MM.1S (cell line): ENCODE measurements around the gene FOXL3.
"Not testable (repeated sequence)": the region's sequence is repeated elsewhere in the genome, so short reads cannot be mapped to it uniquely, and the experiment has no call there.

Source experiments
- DNase-seq: peaks from one replicate; pipeline ENCODE4 v3.0.0-alpha.2; 2015
- H2AFZ ChIP-seq: fragments of 300-600 bp; sonication (generic); 2 replicates; pipeline ENCODE4 v1.6.0; 2016; ENCODE audit warnings: antibody characterized with exemption, low read length
- H3F3A ChIP-seq: fragments of 300-600 bp; sonication (generic); 2 replicates; pipeline ENCODE4 v1.6.1; 2016; ENCODE audit warnings: mild to moderate bottlenecking, antibody characterized with exemption, low read length, moderate library complexity, mixed read lengths; ENCODE audit not compliant: insufficient read depth
- H3K27ac ChIP-seq: fragments of 300-600 bp; sonication (generic); 2 replicates; pipeline ENCODE4 v1.5.1; 2016; ENCODE audit warnings: mild to moderate bottlenecking, low read length
- H3K27me3 ChIP-seq: fragments of 300-600 bp; sonication (generic); replicated peaks from 2 replicates; pipeline ENCODE4 v1.6.0; 2016; ENCODE audit warnings: low read length; ENCODE audit not compliant: insufficient read depth
- H3K36me3 ChIP-seq: fragments of 300-600 bp; sonication (generic); replicated peaks from 2 replicates; pipeline ENCODE4 v1.6.1; 2016; ENCODE audit warnings: mild to moderate bottlenecking, low read length, mixed read lengths; ENCODE audit not compliant: insufficient read depth
- H3K4me1 ChIP-seq: fragments of 300-600 bp; sonication (generic); 2 replicates; pipeline ENCODE4 v1.6.1; 2016; ENCODE audit warnings: low read length, mixed read lengths
- H3K4me2 ChIP-seq: fragments of 300-600 bp; sonication (generic); 2 replicates; pipeline ENCODE4 v1.6.0; 2016; ENCODE audit warnings: low read depth, low read length
- H3K4me3 ChIP-seq: fragments of 300-600 bp; sonication (generic); 2 replicates; pipeline ENCODE4 v1.5.1; 2016; ENCODE audit warnings: low read length, mixed read lengths
- H3K79me2 ChIP-seq: fragments of 300-600 bp; sonication (generic); 2 replicates; pipeline ENCODE4 v1.6.1; 2016; ENCODE audit warnings: mixed run types, low read length, mixed read lengths
- H3K9ac ChIP-seq: fragments of 300-600 bp; sonication (generic); 2 replicates; pipeline ENCODE4 v1.6.1; 2016; ENCODE audit warnings: low read length, mixed read lengths
- H3K9me2 ChIP-seq: fragments of 300-600 bp; sonication (generic); replicated peaks from 2 replicates; pipeline ENCODE4 v1.6.1; 2016; ENCODE audit warnings: mild to moderate bottlenecking, low read length, mixed read lengths; ENCODE audit not compliant: insufficient read depth
- H3K9me3 ChIP-seq: fragments of 300-600 bp; sonication (generic); replicated peaks from 2 replicates; pipeline ENCODE4 v1.6.1; 2016; ENCODE audit warnings: mild to moderate bottlenecking, low read length, mixed read lengths; ENCODE audit not compliant: insufficient read depth
- H4K20me1 ChIP-seq: fragments of 300-600 bp; sonication (generic); 2 replicates; pipeline ENCODE4 v1.6.1; 2016; ENCODE audit warnings: mild to moderate bottlenecking, low read length, moderate library complexity, mixed read lengths; ENCODE audit not compliant: insufficient read depth
- EZH2 ChIP-seq: fragments of 300-600 bp; sonication (generic); optimal IDR thresholded peaks from 2 replicates; pipeline ENCODE3; 2017; ENCODE audit warnings: low read depth, mild to moderate bottlenecking, antibody characterized with exemption, low read length, mixed read lengths
- EZH2phosphoT487 ChIP-seq: fragments of 300-600 bp; sonication (generic); IDR thresholded peaks from 2 replicates; pipeline ENCODE4 v1.6.1; 2018; ENCODE audit warnings: antibody characterized with exemption, low read length
- TF ChIP-seq, protein P1 (sequence below): fragments of 300-600 bp; sonication (generic); IDR thresholded peaks from 2 replicates; pipeline ENCODE4 v1.5.1; 2016; ENCODE audit warnings: antibody characterized with exemption, low read length, mixed read lengths

FOXL3 gene

DNA sequence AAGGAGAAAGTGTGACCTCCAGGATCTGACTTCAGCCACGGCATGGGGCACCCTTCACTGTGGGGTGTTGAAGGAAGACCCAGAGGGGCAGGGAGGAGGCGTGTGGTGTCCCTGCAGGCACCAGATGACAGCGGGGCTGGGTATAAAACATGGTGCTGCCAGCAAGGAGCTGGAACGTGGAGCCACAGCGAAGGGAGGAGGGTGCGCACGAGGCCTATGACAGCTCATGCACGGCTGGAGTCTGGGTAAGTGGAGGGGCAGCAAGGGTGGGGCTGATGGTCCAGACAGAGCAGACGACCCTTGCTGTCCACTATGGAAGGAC, 27.8 kb upstream of the FOXL3 start:
- Histone ChIP-seq H3K36me3 (no peaks in the 10 kb centered on the region), H3K27ac (no peak overlapping the region), H3K79me2 (no peaks in the 10 kb centered on the region), H3K9ac (no peak overlapping the region), H2AFZ (no peak overlapping the region), H4K20me1 (no peaks in the 10 kb centered on the region), H3F3A (no peaks in the 10 kb centered on the region), H3K9me3 (no peaks in the 10 kb centered on the region), H3K4me3 (no peak overlapping the region), H3K4me2 (no peak overlapping the region), H3K27me3 (no peaks in the 10 kb centered on the region), H3K9me2 (no peaks in the 10 kb centered on the region), H3K4me1 (no peaks in the 10 kb centered on the region)
- TF ChIP-seq, protein P1, sequence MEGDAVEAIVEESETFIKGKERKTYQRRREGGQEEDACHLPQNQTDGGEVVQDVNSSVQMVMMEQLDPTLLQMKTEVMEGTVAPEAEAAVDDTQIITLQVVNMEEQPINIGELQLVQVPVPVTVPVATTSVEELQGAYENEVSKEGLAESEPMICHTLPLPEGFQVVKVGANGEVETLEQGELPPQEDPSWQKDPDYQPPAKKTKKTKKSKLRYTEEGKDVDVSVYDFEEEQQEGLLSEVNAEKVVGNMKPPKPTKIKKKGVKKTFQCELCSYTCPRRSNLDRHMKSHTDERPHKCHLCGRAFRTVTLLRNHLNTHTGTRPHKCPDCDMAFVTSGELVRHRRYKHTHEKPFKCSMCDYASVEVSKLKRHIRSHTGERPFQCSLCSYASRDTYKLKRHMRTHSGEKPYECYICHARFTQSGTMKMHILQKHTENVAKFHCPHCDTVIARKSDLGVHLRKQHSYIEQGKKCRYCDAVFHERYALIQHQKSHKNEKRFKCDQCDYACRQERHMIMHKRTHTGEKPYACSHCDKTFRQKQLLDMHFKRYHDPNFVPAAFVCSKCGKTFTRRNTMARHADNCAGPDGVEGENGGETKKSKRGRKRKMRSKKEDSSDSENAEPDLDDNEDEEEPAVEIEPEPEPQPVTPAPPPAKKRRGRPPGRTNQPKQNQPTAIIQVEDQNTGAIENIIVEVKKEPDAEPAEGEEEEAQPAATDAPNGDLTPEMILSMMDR: no peak
- TF ChIP-seq EZH2 (no peak), EZH2phosphoT487 (no peak)
- no peak for DNase-seq

DNA sequence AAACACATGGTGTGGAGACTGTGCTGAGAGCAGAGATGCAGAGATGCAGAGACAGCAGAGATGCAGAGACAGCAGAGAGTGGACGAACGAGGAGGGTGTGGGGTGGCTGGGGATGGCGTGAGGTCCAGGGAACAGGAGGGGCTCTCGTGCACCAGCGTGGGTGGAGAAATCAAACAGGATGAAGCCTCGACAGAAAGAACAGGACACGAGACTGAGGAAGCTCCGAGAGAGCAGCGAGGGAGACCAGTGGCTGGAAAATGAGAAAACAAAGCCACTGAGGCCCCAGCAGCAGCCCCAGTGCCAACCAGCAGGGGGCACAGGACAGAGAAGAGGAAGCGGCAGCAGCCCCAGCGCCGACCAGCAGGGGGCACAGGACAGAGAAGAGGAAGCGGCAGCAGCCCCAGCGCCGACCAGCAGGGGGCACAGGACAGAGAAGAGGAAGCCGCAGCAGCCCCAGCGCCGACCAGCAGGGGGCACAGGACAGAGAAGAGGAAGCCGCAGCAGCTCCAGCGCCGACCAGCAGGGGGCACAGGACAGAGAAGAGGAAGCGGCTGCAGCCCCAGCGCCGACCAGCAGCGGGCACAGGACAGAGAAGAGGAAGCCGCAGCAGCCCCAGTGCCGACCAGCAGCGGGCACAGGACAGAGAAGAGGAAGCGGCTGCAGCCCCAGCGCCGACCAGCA, 27.2 kb upstream of the FOXL3 start:
- H3K9ac ChIP-seq, H3K27ac ChIP-seq, H3K36me3 ChIP-seq, H3K4me2 ChIP-seq, H3K4me3 ChIP-seq, H3F3A ChIP-seq, H3K9me3 ChIP-seq, H2AFZ ChIP-seq, H3K27me3 ChIP-seq, H3K9me2 ChIP-seq, DNase-seq, H3K79me2 ChIP-seq, H3K4me1 ChIP-seq, H4K20me1 ChIP-seq: not testable (repeated sequence)
- TF ChIP-seq, protein P1: peak; percentile 10

DNA sequence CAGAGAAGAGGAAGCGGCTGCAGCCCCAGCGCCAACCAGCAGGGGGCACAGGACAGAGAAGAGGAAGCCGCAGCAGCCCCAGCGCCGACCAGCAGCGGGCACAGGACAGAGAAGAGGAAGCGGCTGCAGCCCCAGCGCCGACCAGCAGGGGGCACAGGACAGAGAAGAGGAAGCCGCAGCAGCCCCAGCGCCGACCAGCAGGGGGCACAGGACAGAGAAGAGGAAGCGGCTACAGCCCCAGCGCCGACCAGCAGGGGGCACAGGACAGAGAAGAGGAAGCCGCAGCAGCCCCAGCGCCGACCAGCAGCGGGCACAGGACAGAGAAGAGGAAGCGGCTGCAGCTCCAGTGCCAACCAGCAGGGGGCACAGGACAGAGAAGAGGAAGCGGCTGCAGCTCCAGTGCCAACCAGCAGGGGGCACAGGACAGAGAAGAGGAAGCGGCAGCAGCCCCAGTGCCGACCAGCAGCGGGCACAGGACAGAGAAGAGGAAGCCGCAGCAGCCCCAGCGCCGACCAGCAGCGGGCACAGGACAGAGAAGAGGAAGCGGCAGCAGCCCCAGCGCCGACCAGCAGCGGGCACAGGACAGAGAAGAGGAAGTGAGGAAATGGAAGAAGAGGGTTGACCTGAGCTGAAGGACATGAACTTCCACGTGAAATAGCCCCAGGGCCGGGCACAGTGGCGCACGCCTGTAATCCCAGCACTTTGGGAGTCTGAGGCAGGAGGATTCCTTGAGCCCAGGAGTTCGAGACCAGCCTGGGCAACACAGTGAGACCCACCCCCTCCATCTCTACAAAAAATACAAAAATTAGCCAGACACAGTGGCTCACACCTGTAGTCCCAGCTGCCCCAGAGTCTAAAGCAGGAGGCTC, 26.3 kb upstream of the FOXL3 start:
- not testable (repeated sequence) for H3K79me2 ChIP-seq, H3K4me3 ChIP-seq, H3K9ac ChIP-seq, H3K4me1 ChIP-seq, H2AFZ ChIP-seq, H4K20me1 ChIP-seq, H3K27me3 ChIP-seq, H3K36me3 ChIP-seq, H3K27ac ChIP-seq, H3F3A ChIP-seq, H3K4me2 ChIP-seq, DNase-seq, H3K9me2 ChIP-seq, H3K9me3 ChIP-seq
- TF ChIP-seq, protein P1: peak; percentile 26
